Sciatic nerve (tissue), 2 donors: ENCODE measurements around the gene NSUN7. TPM values are rescaled to one million over a fixed set of nuclear protein-coding genes. Genes with fewer than 3 reads are reported as not detected.

Source experiments
- ATAC-seq: fragments of 200-7000 bp; cut with Tn5 transposase; one replicate; pipeline ENCODE4 v1.9.1; 2020; ENCODE audit warnings: mild to moderate bottlenecking, moderate library complexity
- DNase-seq: peaks from one replicate; pipeline ENCODE4 v3.0.0-alpha.2; 2020; ENCODE audit warnings: low spot score
- intact Hi-C: fragments of 100-400 bp; cut with DNase I; formaldehyde crosslinking; loops from one replicate; pipeline ENCODE4 v1.14.2; 2022
- total RNA-seq: library from RNA; stranded (reverse); fragmentation: NEBNext Ultra II Directional; extraction: Animal tissue kit (Norgen Biotek cat#: 25700); gene quantifications from one replicate; pipeline ENCODE4 v1.2.1, GENCODE V29; 2021
- donor health status: DM: no; HTN: no; CAD: no.
- donor health status: DM: no; HTN: no; CAD: no.

NSUN7 gene
- total RNA-seq, 1 donor from 2014 or later: 1.2 TPM

DNA sequence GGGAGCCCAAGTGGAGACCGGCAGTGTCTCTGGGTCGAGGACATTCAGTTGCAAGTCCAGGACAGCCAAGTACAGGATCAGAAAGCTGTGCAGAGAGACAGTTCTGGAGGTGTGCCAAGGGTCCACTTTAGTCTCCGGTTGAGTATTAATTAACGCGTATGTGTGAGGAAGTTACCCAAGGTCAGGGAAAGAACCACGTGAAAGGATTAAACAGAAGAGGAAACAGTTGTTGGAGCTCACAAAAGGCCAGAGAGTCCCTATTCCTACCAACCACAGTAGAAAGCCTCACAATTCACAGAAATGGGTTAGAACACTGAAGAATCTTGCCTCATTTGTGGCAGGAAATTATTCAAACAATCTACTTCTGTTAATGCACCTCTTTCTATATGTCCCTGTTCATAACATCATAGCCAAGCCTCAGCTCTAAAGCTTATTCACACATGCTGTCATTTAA, 17.9 kb upstream of the NSUN7 start:
- intact Hi-C loops: no loop called here
- ATAC-seq (peak; percentile 74), DNase-seq (no peak)

DNA sequence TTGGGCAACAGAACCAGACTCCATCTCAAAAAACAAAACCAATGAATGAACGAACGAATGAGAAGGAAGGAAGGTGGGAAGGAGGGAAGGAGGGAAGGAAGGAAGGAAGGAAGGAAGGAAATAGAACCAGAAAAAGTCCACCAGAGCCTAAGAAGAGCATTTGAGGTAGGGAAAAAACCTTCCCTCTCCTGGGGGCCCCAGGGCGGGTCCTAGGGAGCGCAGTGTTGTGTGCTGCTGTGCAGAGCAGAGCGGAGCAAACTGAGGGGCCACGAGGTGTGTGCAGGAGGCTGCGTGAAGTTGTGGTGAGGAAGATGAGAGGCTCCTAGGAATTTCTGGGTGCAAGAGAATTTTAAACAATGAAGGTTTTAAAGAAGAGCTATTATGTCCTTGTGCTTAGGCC, 16.0 kb upstream of the NSUN7 start:
- intact Hi-C loops: no loop called here
- ATAC-seq (no peak), DNase-seq (no peak)

DNA sequence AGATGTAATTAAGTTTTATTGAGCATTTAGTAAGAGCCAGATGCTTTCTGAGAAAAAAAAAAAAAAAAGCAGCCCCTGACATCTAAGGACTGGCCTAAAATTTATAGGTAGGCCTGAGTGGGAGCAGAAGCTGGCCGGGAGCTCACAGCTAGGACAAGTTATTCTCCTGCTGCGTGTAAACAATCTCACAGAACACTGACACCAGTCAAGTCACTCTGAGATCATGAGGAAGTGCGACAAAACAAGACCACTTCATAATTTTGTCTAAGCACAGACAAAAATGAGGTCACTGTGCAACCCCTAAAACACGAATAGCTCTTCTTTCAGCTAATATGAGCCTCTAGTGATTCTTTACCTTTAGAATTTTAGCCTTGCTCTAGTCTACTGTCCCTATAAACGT, 15.3 kb upstream of the NSUN7 start:
- ATAC-seq: peak; percentile 47
- intact Hi-C loops: no loop called here
- DNase-seq: no peak

DNA sequence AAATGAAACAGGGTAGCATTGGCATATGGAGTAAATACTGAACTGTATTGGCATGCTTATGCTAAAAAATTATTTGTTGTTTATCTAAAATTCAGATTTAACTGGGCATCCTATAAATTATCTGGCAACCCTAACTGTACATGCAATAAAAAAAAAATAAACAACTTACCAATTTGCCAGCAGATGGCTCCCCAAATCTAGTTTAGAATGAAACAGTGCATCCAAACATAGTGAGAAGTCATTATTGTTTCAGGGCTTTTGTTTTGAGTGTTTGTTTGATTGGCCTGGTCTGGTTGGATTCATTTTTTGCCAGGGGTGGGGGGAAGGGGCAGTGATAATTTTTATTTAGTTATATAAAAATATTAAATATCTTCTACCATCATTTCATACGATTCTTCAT, 12.8 kb upstream of the NSUN7 start:
- ATAC-seq (no peak), DNase-seq (no peak)
- intact Hi-C loops: no loop called here

DNA sequence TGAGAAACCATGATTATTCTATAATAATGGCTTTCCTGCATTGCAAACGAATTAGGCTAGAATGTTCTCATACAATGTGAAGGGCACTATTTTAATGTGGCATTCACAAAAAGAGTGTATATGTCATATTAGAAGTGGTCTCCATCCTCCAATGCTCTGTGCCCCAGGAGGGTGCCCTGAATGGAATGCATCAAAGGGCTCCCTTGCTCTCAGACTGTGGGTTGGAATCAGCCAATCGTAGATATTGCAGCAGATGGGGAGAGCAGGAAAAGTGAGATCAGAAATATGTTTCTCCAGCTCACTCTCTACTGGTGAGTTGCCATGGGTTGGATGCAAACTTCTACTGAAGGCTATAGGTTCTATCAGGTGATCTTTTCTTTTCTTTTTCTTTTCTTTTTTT, 11.9 kb upstream of the NSUN7 start:
- intact Hi-C loops: no loop called here
- ATAC-seq (no peak), DNase-seq (no peak)

DNA sequence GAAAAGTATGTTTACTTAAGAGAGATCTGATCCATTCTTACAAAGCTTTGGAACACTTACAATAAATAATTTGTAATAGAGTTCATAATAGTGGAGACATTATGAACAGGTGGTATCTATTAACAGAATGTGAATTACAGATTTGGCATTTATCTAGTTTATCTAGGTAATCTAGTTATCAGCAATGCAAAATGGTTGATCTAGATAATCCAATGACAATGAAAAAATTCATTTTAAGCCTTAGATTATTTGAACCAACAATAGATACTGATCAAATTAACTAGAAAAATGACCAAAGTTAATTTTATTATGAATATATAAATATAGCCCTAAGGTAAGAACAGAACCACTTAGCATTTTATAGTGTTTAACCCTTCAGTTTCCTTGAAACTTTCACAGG, 10.4 kb upstream of the NSUN7 start:
- intact Hi-C loops: no loop called here
- no peak for ATAC-seq
- DNase-seq: no peak

DNA sequence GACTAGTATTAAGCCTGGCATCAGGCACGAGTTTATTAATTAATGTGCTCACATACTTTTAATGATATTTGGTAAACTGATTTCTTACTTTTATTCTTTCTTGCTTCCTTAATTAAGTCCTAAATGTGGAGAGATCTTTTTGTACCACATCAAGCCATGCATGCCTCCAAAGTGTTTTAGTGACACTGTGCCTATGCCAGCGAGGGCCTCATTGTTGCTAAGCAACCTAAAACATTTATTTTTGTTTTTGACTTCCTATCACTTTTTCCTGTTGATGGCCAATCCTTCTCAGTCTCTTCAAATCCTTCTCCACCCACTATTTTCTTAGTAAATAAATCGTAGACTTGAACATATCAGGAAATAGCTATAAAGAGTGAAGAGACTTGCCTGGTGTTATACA, 5.5 kb upstream of the NSUN7 start:
- ATAC-seq (no peak), DNase-seq (no peak)
- intact Hi-C loops: no loop called here

DNA sequence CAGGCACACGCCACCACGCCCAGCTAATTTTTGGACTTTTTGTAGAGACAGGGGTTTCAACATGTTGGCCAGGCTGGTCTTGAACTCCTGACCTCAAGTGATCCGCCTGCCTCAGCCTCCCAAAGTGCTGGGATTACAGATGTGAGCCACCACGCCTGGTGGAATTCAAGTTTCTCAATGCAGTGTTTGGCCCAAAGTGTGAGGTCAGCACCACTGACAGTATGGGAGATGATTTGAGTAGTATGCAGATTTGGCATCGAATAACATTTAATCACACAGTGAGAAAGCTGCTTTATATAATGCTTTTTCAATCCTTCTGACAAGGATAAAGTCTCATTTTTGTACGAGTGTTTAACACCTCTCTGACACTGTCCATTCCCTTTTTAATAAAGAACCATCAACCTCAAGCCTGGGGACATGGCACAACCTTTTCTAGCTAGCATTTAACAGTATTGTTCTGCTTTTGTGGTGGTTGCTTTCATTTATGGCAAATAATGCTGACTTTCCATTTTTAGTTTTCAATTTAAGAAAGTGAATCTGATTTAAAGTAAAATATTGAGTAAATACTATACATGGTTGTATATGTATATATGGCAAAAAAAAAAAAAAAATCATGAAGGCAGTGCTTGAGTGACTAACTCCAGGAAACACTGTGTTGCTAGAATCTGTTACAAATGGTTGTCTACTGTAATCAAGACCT, 4.3 kb upstream of the NSUN7 start:
- DNase-seq: no peak
- no peak for ATAC-seq
- intact Hi-C loops: no loop called here

DNA sequence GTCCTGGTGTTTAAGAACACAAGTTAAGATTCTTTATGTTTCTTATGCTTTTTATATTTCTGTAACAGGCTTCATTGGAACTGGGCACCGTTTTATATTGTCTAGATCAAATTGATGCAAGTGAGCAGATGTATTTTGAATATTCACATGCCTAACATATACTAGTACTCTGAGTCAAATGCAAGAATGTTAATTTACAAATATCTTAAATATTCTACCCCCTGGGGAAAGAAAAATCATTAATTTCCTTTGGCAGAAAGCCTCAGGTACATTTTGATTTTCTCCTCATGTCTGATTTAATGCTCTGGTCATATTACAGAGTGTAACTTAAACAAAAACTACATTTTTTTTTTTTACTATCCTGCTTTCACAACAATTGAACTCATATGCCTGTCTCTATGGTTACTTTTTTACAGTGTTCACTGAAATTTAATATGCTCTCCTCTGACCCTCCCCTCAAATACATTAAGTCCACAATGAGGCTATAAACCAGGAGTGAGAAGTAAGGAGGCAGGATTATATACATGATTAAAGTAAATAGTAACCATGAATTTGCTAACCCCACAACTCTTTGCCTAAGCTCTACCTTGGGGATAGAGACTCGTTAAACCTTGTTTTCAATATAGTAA, 2.4 kb upstream of the NSUN7 start:
- ATAC-seq: no peak
- intact Hi-C loops: no loop called here
- no peak for DNase-seq

DNA sequence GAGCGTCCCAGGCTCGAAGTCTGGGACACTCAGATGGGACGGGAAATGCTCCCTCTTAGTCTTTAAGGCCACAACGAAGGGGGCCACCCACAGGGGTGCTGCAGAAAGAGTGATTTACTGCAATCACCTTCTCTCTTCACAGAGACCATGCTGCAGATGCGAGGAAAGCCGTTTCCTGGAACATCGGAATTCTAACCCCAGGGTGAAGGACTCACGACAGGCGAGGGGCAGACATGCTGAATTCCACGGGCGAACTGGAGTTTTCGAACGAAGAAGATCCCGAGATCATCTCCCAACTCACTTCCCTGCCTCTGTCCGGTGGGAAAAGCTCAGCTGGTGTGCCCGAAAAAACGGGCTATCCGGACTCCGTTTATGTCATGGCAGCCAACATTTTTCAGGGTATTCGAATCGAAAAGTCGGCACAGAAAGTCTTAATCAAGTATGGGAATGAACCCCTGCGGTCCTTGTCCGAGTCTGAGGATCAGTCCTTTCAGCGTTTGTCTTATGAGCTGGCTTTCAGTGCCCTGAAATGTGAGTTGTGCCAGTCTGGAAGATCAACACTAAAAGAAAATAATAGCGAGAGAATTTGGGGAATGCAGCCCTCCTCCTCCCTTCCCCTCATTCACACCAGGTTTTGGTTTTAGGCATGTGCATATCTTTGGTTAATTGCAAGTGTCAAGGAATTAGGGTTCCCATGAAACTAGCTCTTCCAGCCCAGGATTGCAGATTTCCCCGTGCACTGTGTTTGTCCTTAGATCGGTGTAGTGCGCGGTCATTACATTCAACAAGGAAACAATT, 905 bp downstream of the NSUN7 start:
- DNase-seq: no peak

DNA sequence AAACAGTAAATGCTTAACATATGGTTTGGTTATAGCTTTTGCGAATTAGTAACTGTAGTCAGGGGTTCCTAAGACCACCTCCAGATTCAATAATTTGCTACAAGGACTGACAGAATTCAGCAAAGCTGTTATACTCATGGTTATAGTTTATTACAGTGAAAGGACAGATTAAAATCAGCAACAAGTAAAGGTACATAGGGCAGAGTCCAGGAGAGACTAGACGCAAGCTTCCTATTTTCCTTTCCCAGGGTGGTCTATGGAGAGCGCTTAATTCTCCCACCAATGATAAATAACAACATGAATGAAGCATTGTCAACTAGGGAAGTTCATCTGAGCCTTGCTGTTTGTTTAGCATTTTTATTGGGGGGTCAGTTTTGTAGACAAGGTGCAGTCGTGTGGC, 5.9 kb downstream of the NSUN7 start:
- ATAC-seq: no peak

More for the DNA sequence above, 905 bp downstream of the NSUN7 start:
- peak; percentile 38 for ATAC-seq
- intact Hi-C loops: no loop called here

DNA sequence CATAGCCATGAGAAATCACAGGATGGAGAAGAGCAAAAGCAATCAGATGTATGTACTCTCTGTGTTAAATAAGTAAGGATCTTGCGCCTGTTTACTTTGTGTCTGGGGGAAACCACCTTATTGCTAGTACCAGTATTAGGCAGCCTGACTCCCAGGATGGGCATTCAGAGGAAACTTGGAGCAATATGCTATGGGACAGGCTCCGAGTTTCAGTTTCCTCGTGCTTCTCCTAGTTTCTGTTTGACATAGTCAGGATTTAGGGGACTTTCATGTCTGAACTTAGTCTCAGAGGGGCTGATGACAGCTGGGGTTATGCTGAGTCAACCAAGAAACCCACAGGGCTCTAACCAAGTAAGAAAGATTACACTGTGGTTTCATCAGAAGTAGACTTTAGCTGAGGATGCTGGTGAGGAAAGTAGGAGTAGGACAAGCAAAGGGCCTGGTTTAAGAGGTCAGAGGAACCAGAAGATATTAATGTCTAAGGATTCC, 13.5 kb downstream of the NSUN7 start:
- intact Hi-C loops: no loop called here
- no peak for DNase-seq
- no peak for ATAC-seq

More for the DNA sequence above, 5.9 kb downstream of the NSUN7 start:
- intact Hi-C loops: no loop called here
- no peak for DNase-seq

DNA sequence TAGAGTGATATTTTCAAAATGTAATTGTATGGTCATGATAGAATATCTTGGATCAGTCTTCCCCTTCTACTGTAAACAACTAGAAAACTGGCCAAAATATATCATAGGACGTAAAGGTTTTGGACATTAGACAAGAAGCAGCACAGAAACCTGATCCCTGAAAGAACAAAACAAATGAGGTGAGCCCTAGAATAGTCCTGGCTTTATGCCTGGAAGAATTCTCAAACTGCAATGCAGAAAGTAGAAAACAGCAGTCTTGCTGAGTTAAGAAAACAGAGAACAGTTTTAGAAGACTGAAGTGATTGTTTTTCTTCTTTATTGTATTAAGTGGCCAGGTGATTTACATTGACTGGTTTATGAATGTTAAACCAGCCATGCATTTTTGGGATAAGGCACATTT, 19.5 kb downstream of the NSUN7 start:
- ATAC-seq: no peak
- intact Hi-C loops: no loop called here
- no peak for DNase-seq

DNA sequence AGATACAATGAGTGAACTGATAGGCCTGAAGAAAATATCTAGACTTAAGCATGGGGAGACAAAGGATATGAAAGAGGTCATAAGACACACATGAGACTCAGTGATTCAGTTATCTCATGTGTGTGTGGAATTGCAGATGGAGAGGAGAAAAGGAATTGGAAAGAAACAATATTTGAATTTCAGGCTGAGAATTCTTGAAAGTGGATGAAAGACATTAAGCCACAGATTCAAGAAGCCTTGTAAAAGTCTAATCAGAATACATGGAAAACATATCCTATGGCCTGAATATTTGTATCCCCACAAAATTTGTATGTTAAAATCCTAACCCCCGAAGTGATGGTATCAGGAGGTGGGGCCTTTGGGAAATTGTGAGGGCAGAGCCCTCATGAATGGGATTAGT, 28.3 kb downstream of the NSUN7 start:
- intact Hi-C loops: no loop called here
- DNase-seq (no peak), ATAC-seq (no peak)

DNA sequence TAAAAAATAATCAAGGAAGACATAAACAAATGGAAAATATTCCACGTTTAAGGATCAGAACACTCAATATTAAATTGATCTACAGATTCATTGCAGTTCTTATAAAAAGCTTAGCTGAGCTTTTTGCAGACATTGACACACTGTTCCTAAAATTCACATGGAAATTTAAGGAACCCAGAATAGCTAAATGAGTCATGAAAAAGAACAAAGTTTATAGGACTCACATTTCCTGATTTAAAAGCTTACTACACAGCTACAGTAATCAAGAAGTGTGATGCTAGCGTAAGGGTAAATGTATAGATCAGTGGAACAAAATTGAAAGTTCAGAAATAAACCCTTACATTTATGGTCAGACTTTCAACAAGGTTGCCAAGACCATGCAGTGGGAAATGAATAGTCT, 33.1 kb downstream of the NSUN7 start:
- ATAC-seq (no peak), DNase-seq (no peak)
- intact Hi-C loops: no loop called here

DNA sequence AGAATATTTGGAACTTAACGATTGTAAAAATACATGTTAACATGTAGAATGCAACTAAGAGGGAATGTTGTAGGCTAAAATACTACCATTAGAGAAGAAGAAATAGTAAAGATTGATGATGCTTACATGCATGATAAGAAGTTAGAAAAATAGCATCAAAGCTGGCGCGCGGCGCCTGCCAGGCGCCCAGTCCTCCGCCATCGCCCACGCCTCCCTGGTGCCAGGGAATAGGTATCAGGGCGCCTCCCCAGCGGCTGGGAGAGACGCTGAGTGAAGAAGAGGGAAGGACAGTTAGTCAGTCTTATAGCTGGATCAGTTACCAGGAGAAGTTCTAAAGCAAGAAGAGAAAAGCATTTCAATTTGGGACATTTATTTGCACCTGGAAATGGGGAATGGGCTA, 36.0 kb downstream of the NSUN7 start:
- ATAC-seq (no peak), DNase-seq (no peak)
- intact Hi-C loops: no loop called here

DNA sequence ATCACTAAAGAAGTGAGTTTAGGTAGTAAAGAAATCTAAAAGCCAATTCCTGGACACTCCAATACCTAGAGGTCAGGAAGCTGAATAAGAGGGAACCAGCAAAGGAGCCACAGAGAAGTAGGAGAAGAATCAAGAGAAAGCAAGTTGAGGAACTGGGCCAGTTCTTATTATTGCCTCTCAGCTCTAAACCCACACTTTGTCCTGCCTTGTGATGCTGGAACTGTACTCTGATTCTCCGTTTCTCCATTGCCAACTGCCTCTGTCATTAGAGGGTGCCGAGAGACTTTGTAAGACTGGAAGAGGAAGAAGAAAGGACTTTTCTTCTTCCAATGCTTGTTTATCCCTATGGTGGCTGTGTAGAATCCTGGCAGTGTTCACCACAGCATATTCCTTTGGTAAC, 38.6 kb downstream of the NSUN7 start:
- ATAC-seq (no peak), DNase-seq (no peak)
- intact Hi-C loops: no loop called here

DNA sequence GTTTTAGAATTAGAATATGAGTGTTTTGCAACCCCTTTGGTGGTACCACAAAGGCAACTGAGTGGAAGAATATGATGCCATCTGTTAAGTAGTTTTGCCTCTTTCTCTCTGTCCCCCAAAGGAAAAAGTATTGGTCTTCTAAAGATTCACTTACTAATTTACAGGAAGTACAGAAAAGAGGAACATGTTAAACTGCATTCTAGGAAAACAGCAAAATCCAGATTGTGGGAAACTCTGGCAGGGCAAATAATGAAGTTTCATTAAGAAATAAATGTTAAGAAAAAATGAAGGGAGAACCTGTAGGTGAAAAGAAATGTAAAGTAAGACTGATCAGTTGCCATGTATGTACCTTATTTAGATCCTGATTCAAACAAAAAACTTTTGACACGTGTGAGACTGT, 39.3 kb downstream of the NSUN7 start:
- intact Hi-C loops: no loop called here
- ATAC-seq (no peak), DNase-seq (no peak)

DNA sequence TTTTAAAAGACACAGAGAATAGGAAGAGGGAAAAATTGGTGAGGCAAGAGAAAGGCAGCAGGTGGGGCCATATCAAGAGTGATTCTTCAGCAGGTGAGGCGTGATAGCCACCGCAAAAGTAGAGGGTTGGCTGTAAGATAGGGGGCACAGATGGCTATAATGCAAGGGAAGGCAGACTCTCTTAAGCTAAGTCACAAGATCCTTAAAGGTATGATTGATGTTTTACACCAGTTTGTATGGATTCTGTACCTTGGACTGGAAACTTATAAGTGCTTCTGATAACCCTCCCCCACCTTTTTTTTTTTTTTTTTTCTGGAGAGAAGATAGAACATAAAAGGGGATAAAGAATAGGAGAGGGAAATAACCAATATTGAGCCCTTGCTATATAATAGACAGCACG, 40.0 kb downstream of the NSUN7 start:
- no peak for ATAC-seq
- DNase-seq: no peak
- intact Hi-C loops: no loop called here

DNA sequence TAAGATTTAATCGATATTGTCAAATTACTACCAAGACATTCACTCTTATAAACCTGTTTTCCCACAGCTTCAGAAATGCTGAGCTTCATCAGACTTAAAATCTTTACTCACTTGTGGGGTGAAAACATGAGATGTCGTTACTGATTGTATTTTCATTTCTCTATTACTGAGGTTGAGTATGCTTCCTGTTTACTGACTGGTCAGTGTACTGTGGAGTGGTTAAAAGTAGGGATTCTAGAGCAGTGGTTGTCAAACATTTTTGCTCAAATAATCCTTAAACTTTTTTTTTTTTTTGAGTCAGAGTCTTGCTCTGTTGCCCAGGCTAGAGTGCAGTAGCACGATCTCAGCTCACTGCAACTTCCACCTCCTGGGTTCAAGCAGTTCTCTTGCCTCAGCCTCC, 50.3 kb downstream of the NSUN7 start:
- ATAC-seq: no peak

More for the DNA sequence above, 50.3 kb downstream of the NSUN7 start:
- DNase-seq: no peak
- intact Hi-C loops: no loop called here
